ENCODE data around the gene TMEM269. TPM values are rescaled to one million over a fixed set of nuclear protein-coding genes. Genes with fewer than 3 reads are reported as not detected.

TMEM269 gene
- total RNA-seq, 4 donors from 2014 or later = not detected

DNA sequence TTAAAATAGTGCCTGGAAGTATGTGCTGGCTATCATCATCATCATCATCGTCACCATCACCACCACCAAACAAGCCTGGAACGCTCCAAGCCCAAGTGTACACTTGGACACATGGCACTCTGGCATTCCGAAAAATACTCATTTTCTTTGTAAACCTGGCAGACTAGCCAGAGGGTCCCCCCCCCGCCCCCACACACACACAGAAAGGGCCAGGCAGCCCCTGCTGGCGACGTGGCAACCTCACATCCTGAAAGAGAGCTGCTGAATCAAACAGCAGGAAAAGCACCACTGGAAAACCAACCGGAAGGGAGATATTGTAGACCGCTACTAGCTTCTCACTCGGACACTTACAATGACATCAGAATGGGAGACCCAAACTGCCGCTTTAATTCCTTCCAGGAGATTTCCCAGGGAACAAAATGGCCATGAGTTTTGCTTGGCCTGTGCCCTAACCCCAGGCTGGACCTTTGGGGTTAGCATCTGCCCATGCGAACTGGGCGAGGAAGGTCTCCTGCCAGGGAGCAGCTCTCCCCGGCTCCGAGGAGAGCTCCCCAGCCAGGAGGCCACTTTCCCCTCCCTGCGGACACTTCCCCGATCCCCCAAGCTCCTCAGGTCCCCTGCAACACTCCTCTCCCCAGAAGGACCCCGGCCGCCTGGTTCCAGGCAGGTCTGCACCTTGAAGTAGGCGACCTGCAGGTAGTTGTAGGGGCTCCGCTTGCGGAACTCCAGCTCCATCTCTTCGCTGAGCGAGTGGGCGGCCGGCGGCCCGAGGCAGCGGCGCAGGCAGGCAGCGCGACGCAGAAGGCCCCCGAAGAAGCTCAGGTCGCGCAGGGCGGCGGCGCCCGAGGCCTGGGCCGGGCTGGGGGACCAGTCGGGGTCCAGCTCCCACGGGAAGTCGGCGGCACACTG is 18.7 kb upstream of the TMEM269 start:
- no peaks in the 10 kb centered on the region for H3K9me3 ChIP-seq
- H3K27ac ChIP-seq = peak overlapping the region; percentile 81 to 92 (median 88)
- peaks cover 0 to 33% (median 3%) of the 10 kb centered on the region in 4 donors for H3K4me1 ChIP-seq
- TF ChIP-seq POLR2A (IDR thresholded peaks at IDR 0.05) = no peak
- TF ChIP-seq, protein P1, sequence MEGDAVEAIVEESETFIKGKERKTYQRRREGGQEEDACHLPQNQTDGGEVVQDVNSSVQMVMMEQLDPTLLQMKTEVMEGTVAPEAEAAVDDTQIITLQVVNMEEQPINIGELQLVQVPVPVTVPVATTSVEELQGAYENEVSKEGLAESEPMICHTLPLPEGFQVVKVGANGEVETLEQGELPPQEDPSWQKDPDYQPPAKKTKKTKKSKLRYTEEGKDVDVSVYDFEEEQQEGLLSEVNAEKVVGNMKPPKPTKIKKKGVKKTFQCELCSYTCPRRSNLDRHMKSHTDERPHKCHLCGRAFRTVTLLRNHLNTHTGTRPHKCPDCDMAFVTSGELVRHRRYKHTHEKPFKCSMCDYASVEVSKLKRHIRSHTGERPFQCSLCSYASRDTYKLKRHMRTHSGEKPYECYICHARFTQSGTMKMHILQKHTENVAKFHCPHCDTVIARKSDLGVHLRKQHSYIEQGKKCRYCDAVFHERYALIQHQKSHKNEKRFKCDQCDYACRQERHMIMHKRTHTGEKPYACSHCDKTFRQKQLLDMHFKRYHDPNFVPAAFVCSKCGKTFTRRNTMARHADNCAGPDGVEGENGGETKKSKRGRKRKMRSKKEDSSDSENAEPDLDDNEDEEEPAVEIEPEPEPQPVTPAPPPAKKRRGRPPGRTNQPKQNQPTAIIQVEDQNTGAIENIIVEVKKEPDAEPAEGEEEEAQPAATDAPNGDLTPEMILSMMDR (IDR thresholded peaks at IDR 0.05) = peak in 5 of 6 experiments; percentile 4 to 31 (median 23)
- H3K4me3 ChIP-seq = peak overlapping the region; percentile 72 to 99 (median 93)
- DNase-seq = peak in 2 of 3 donors; percentile 18 to 51
- H3K27me3 ChIP-seq = no peaks in the 10 kb centered on the region
- H3K36me3 ChIP-seq = peaks cover 0 to 6% (median 0%) of the 10 kb centered on the region in 3 donors

DNA sequence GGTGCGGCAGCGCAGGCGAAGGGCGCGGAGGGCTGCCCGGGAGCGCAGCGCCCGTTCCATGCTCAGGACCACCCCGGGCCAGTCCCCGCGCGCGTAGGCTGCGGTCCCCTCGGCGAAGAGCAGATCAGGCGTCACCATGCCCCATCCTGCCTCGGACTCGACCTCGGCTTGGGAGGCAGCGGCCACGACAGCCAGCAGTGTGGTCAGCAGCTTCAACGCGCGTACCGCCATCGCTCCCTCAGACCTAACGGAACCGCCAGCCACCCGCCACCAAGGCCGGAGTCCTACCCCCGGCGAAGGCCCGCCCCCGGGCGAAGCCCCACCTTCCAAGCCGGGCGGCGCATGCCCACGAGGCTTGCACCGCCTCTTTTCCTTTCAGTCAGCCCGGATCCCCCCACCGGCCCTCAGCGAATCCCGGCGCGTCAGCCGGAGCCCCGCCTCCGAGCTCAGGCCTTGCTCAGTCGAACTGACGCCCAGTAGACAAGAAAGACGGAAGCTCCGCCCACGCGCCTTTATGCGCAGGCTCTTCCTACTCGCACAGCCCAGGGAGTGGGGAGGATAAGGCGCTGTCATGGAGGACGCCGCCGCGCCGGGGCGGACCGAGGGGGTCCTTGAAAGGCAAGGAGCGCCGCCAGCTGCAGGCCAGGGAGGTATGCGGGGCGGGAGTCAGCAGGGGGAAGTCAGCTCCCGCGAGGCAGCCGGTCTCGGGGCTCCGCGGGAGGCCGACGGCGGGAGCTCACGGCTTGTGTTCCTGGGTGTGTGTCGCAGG is 17.9 kb upstream of the TMEM269 start, which contains the start of the genes C1orf50 and P3H1:
C1orf50 (plus strand) TSS at position 509 of the 769 bp plus-strand sequence; CDS start at position 572, 63 bp downstream.
P3H1 (minus strand) TSS at position 288 of the 769 bp plus-strand sequence; CDS start at position 231, 57 bp downstream.
- peaks cover 0 to 33% (median 3%) of the 10 kb centered on the region in 4 donors for H3K4me1 ChIP-seq
- H3K9me3 ChIP-seq = no peaks in the 10 kb centered on the region
- H3K27me3 ChIP-seq = no peaks in the 10 kb centered on the region
- TF ChIP-seq POLR2A (IDR thresholded peaks at IDR 0.05) = peak; percentile 95 to 98
- TF ChIP-seq, protein P1 (IDR thresholded peaks at IDR 0.05) = no peak
- peak within 1 kb of the TSS; percentile 72 to 99 (median 93) for H3K4me3 ChIP-seq
- peaks cover 0 to 3% (median 0%) of the 10 kb centered on the region in 3 donors for H3K36me3 ChIP-seq
- peak within 1 kb of the TSS; percentile 81 to 92 (median 90) for H3K27ac ChIP-seq
- peak; percentile 100 for DNase-seq

- Histone ChIP-seq H3K4me1 (peaks cover 0 to 33% (median 3%) of the 10 kb centered on the region in 4 donors), H3K27me3 (no peaks in the 10 kb centered on the region), H3K9me3 (no peaks in the 10 kb centered on the region), H3K36me3 (no peaks in the 10 kb centered on the region), H3K4me3 (peak overlapping the region; percentile 72 to 99 (median 93)), H3K27ac (peak overlapping the region; percentile 80 to 92 (median 90))
- TF ChIP-seq, protein P1 (IDR thresholded peaks at IDR 0.05) = no peak
- TF ChIP-seq POLR2A (IDR thresholded peaks at IDR 0.05) = no peak
- no peak for DNase-seq
Measured at GRCh38 chr1:42767510-42768000, 17.2 kb upstream of the TMEM269 start.

- DNase-seq = no peak
- Histone ChIP-seq H3K36me3 (no peaks in the 10 kb centered on the region), H3K27ac (no peak overlapping the region), H3K4me1 (peaks cover 0 to 33% (median 3%) of the 10 kb centered on the region in 4 donors), H3K4me3 (peak overlapping the region; percentile 72 to 99 (median 93)), H3K27me3 (no peaks in the 10 kb centered on the region), H3K9me3 (no peaks in the 10 kb centered on the region)
- no peak for TF ChIP-seq POLR2A (IDR thresholded peaks at IDR 0.05)
- TF ChIP-seq, protein P1 (IDR thresholded peaks at IDR 0.05) = no peak
Measured at GRCh38 chr1:42768172-42768571, 16.6 kb upstream of the TMEM269 start.

DNA sequence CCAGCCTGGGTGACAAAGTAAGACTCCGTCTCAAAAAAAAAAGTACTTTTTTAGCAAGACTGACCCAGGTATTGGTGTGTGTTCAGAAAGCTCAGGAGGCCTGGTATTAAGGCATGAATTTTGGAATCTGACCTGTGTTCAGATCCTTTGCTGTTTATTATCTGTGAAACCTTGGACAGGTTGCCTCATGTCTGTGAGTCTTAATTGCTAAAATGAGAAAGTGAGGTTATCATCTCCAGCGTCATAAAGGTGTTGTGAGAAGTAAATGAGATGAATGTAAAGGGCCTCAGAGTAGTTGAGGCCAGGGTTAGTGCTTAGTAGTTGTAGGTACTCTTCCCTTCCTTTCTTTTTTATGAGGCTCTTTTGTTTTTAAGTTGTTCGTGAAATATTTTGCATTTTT is 15.0 kb upstream of the TMEM269 start:
- H3K4me3 ChIP-seq = no peak overlapping the region
- H3K36me3 ChIP-seq = peaks cover 0 to 15% (median 0%) of the 10 kb centered on the region in 3 donors
- DNase-seq = no peak
- peaks cover 0 to 32% (median 3%) of the 10 kb centered on the region in 4 donors for H3K4me1 ChIP-seq
- H3K9me3 ChIP-seq = no peaks in the 10 kb centered on the region
- no peak for TF ChIP-seq POLR2A (IDR thresholded peaks at IDR 0.05)
- TF ChIP-seq, protein P1 (IDR thresholded peaks at IDR 0.05) = no peak
- H3K27me3 ChIP-seq = no peaks in the 10 kb centered on the region
- no peak overlapping the region for H3K27ac ChIP-seq

Data from Peyer's patch (tissue), 4 donors.